ENCODE measurements around the gene MAP6. TPM values are rescaled to one million over a fixed set of nuclear protein-coding genes. Genes with fewer than 3 reads are reported as not detected.

MAP6 gene
- total and polyA plus RNA-seq, 5 experiments from 2014 or later, result not detected

GRCh38 chr11:75615751-75616150 lies 53.1 kb downstream of the MAP6 start:
- DNase-seq (no peak), ATAC-seq (no peak)
- H3K4me1 Mint-ChIP-seq, result no peaks in the 10 kb centered on the region
- POLR2A ChIA-PET, result no interaction called here
- H3K36me3 Mint-ChIP-seq, result peaks cover 0 to 5% (median 3%) of the 10 kb centered on the region in 3 donors
- no peak overlapping the region for H3K27ac Mint-ChIP-seq
- no peak overlapping the region for H3K4me3 Mint-ChIP-seq
- H3K27me3 Mint-ChIP-seq, result peaks cover 0 to 25% (median 5%) of the 10 kb centered on the region in 5 donors
- peaks cover 0 to 9% (median 3%) of the 10 kb centered on the region in 9 donors for H3K9me3 Mint-ChIP-seq

- ATAC-seq (no peak), DNase-seq (no peak)
- H3K27me3 Mint-ChIP-seq, result peaks cover 0 to 25% (median 6%) of the 10 kb centered on the region in 5 donors
- H3K36me3 Mint-ChIP-seq, result no peaks in the 10 kb centered on the region
- no peak overlapping the region for H3K4me3 Mint-ChIP-seq
- POLR2A ChIA-PET, result no interaction called here
- no peaks in the 10 kb centered on the region for H3K4me1 Mint-ChIP-seq
- no peaks in the 10 kb centered on the region for H3K9me3 Mint-ChIP-seq
- H3K27ac Mint-ChIP-seq, result no peak overlapping the region
Observed at GRCh38 chr11:75611823-75612222, 57.0 kb downstream of the MAP6 start.

DNA sequence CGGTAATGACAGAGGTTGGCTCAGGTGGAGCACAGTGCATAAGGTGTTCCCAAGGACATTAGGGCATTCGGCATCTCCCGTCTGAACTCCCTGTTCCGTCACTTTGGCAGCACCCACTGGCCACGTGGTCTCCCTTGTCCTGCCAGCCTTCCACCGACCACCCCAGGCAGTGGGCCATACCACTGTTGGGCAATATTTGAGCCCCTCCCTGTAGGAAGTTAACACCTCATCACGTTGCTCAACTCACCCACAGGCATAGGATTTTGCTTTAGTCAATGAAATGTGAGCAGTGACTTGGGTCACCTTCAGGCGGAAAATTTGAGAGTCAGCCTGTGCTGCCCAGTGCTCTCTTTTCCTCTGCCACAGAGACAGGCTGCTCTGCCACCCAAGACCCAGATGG lies 62.7 kb downstream of the MAP6 start:
- DNase-seq (no peak), ATAC-seq (no peak)
- POLR2A ChIA-PET, result no interaction called here
- H3K9me3 Mint-ChIP-seq, result no peaks in the 10 kb centered on the region
- no peak overlapping the region for H3K4me3 Mint-ChIP-seq
- no peaks in the 10 kb centered on the region for H3K36me3 Mint-ChIP-seq
- H3K27me3 Mint-ChIP-seq, result peaks cover 0 to 15% (median 6%) of the 10 kb centered on the region in 5 donors
- H3K4me1 Mint-ChIP-seq, result peaks cover 0 to 2% (median 0%) of the 10 kb centered on the region in 4 donors
- H3K27ac Mint-ChIP-seq, result no peak overlapping the region

DNA sequence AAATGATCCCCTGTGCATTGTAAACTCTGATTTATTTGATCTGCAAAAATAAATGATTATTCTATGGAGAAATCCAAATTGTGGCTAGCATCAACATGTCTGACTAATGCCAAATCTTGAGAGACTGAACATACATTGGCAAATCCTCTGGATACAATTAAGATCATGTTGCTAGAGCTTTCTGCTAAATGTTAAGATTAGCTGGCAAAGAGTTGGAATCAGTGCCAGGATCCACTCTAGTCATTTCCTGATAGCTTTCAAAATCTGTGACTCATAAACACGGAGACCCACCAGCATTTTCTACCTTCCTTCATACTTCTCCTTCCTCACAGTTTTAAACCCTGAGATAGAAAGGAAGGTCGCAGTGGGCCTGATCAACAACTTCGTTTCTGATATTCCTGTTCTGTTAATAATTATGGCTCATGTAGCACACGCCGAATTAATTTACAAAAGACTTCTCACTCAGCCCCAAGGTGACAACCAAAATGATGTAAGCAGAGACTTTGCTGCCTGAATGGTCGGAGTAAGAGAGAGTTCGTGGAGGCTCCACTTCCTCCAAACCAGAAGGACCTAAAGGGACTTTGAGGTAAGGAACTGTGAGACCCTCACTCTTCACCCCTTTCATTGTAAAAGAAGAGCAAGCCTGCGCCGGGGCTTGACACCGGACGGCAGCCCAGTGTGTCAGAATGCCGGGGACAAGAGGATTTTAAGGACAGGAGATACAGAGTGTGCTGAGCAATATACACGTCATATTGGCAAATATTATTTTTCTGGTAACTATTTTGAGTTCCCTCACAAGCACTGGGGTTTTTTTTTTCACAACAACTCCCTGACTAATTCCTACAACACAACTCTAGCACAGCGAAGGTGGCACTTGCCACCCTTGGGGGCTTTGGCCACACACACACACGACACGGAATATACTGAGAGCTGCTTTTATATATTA lies 64.8 kb downstream of the MAP6 start:
- no peak for DNase-seq
- H3K27ac Mint-ChIP-seq, result no peak overlapping the region
- H3K4me3 Mint-ChIP-seq, result no peak overlapping the region
- no peak for ATAC-seq
- no peaks in the 10 kb centered on the region for H3K36me3 Mint-ChIP-seq
- POLR2A ChIA-PET, result no interaction called here
- H3K27me3 Mint-ChIP-seq, result peaks cover 0 to 10% (median 6%) of the 10 kb centered on the region in 5 donors
- H3K4me1 Mint-ChIP-seq, result peaks cover 0 to 2% (median 0%) of the 10 kb centered on the region in 4 donors
- H3K9me3 Mint-ChIP-seq, result no peaks in the 10 kb centered on the region

GRCh38 chr11:75602951-75603350 lies 65.9 kb downstream of the MAP6 start:
- H3K27me3 Mint-ChIP-seq, result peaks cover 0 to 10% (median 6%) of the 10 kb centered on the region in 5 donors
- no peak overlapping the region for H3K27ac Mint-ChIP-seq
- ATAC-seq, result no peak
- POLR2A ChIA-PET, result no interaction called here
- no peak for DNase-seq
- no peak overlapping the region for H3K4me3 Mint-ChIP-seq
- peaks cover 0 to 2% (median 0%) of the 10 kb centered on the region in 4 donors for H3K4me1 Mint-ChIP-seq
- no peaks in the 10 kb centered on the region for H3K36me3 Mint-ChIP-seq
- no peaks in the 10 kb centered on the region for H3K9me3 Mint-ChIP-seq

GRCh38 chr11:75601494-75601893 lies 67.3 kb downstream of the MAP6 start:
- Mint-ChIP-seq H3K27ac (no peak overlapping the region), H3K4me3 (no peak overlapping the region), H3K36me3 (no peaks in the 10 kb centered on the region), H3K9me3 (no peaks in the 10 kb centered on the region), H3K4me1 (peaks cover 0 to 2% (median 0%) of the 10 kb centered on the region in 4 donors), H3K27me3 (peaks cover 0 to 9% (median 6%) of the 10 kb centered on the region in 5 donors)
- DNase-seq (no peak), ATAC-seq (no peak)
- POLR2A ChIA-PET, result no interaction called here

DNA sequence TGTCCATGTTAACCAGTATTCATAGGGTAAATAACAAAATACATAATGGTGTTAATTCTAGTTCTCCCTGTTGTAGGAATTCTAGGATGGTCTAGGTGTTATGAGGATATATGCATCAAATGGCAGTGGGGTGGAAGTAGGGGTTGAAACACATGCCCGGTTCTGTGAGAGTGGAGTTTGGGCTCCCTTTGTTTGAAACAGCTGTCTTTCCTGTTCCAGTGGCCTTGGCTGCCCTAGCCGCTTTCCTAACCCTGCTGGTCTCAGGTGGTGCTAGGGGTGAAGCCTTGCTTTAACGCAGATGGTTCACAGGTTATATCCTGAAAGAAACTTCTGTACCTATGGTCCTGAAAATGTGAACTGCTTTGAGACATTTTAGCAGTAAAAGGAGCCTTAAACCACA lies 68.5 kb downstream of the MAP6 start:
- H3K9me3 Mint-ChIP-seq, result no peaks in the 10 kb centered on the region
- no peak for ATAC-seq

GRCh38 chr11:75598900-75599299 lies 69.9 kb downstream of the MAP6 start:
- POLR2A ChIA-PET, result no interaction called here
- no peaks in the 10 kb centered on the region for H3K36me3 Mint-ChIP-seq
- no peak for DNase-seq
- no peak overlapping the region for H3K4me3 Mint-ChIP-seq
- peaks cover 0 to 3% (median 0%) of the 10 kb centered on the region in 4 donors for H3K4me1 Mint-ChIP-seq
- no peaks in the 10 kb centered on the region for H3K9me3 Mint-ChIP-seq
- H3K27me3 Mint-ChIP-seq, result peaks cover 0 to 6% (median 2%) of the 10 kb centered on the region in 5 donors
- H3K27ac Mint-ChIP-seq, result no peak overlapping the region
- no peak for ATAC-seq

More for the DNA sequence above, 68.5 kb downstream of the MAP6 start:
- peaks cover 0 to 2% (median 0%) of the 10 kb centered on the region in 4 donors for H3K4me1 Mint-ChIP-seq
- no peak overlapping the region for H3K4me3 Mint-ChIP-seq
- POLR2A ChIA-PET, result no interaction called here
- no peak overlapping the region for H3K27ac Mint-ChIP-seq
- H3K36me3 Mint-ChIP-seq, result no peaks in the 10 kb centered on the region
- no peak for DNase-seq
- peaks cover 0 to 9% (median 4%) of the 10 kb centered on the region in 5 donors for H3K27me3 Mint-ChIP-seq

GRCh38 chr11:75598264-75598663 lies 70.6 kb downstream of the MAP6 start:
- Mint-ChIP-seq H3K27ac (no peak overlapping the region), H3K36me3 (no peaks in the 10 kb centered on the region), H3K4me3 (no peak overlapping the region), H3K4me1 (peaks cover 0 to 3% (median 1%) of the 10 kb centered on the region in 4 donors), H3K27me3 (peaks cover 0 to 6% (median 2%) of the 10 kb centered on the region in 5 donors), H3K9me3 (no peaks in the 10 kb centered on the region)
- DNase-seq (no peak), ATAC-seq (no peak)
- POLR2A ChIA-PET, result no interaction called here

- H3K36me3 Mint-ChIP-seq, result no peaks in the 10 kb centered on the region
- peaks cover 0 to 3% (median 0%) of the 10 kb centered on the region in 5 donors for H3K27me3 Mint-ChIP-seq
- no peak overlapping the region for H3K27ac Mint-ChIP-seq
- no peak overlapping the region for H3K4me3 Mint-ChIP-seq
- POLR2A ChIA-PET, result no interaction called here
- peaks cover 4 to 9% (median 5%) of the 10 kb centered on the region in 4 donors for H3K4me1 Mint-ChIP-seq
- no peak for ATAC-seq
- H3K9me3 Mint-ChIP-seq, result no peaks in the 10 kb centered on the region
- DNase-seq, result no peak
Observed at GRCh38 chr11:75597636-75598035, 71.2 kb downstream of the MAP6 start.

- H3K27ac Mint-ChIP-seq, result peak overlapping the region in 1 of 10 donors; percentile 41
- H3K9me3 Mint-ChIP-seq, result no peaks in the 10 kb centered on the region
- peaks cover 11 to 16% (median 12%) of the 10 kb centered on the region in 4 donors for H3K4me1 Mint-ChIP-seq
- ATAC-seq (no peak), DNase-seq (no peak)
- H3K4me3 Mint-ChIP-seq, result no peak overlapping the region
- H3K27me3 Mint-ChIP-seq, result no peaks in the 10 kb centered on the region
- POLR2A ChIA-PET, result no interaction called here
- H3K36me3 Mint-ChIP-seq, result no peaks in the 10 kb centered on the region
Observed at GRCh38 chr11:75596914-75597313, 71.9 kb downstream of the MAP6 start.

DNA sequence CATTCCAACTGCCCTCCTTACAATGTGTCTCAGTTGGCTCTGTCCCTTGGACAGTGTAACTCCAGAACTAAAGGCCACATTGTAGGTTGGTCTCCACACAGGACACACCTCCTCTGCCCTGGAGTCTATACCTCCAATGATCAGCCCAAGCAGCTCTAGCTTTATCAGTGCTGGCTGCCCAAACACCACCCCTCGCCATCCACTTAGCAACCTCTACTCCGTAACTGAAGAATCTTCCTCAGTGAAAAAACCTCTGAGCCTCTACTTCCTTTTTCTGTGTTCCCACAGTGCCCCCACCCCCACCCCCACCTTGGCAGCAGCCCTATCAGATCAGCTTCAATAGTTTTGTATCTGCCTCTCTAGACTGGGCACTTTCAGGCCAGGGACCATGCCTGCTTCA lies 73.4 kb downstream of the MAP6 start:
- Mint-ChIP-seq H3K4me1 (peaks cover 11 to 17% (median 13%) of the 10 kb centered on the region in 4 donors), H3K27me3 (no peaks in the 10 kb centered on the region), H3K27ac (no peak overlapping the region), H3K4me3 (no peak overlapping the region), H3K36me3 (no peaks in the 10 kb centered on the region), H3K9me3 (no peaks in the 10 kb centered on the region)
- DNase-seq, result no peak
- ATAC-seq, result no peak
- POLR2A ChIA-PET, result no interaction called here

- no peak overlapping the region for H3K4me3 Mint-ChIP-seq
- DNase-seq (no peak), ATAC-seq (no peak)
- peaks cover 11 to 17% (median 13%) of the 10 kb centered on the region in 4 donors for H3K4me1 Mint-ChIP-seq
- POLR2A ChIA-PET, result no interaction called here
- H3K27ac Mint-ChIP-seq, result no peak overlapping the region
- no peaks in the 10 kb centered on the region for H3K36me3 Mint-ChIP-seq
- no peaks in the 10 kb centered on the region for H3K9me3 Mint-ChIP-seq
- H3K27me3 Mint-ChIP-seq, result no peaks in the 10 kb centered on the region
Observed at GRCh38 chr11:75594211-75594610, 74.6 kb downstream of the MAP6 start.
